SU-DHL-6 (cell line): Measurements from ENCODE around the gene WDR48.

Experiments used
- H2AFZ ChIP-seq: fragments of 200-600 bp; sonication (generic); 2 replicates; pipeline ENCODE4 v1.6.1; 2014; ENCODE audit warnings: low read depth, mild to moderate bottlenecking, moderate library complexity, mixed read lengths, antibody characterized with exemption, low read length; ENCODE audit not compliant: severe bottlenecking
- H3F3A ChIP-seq: fragments of 200-600 bp; shearing (Covaris generic); 2 replicates; pipeline ENCODE4 v1.6.0; 2016; ENCODE audit warnings: antibody characterized with exemption, mild to moderate bottlenecking; ENCODE audit not compliant: insufficient read depth
- H3K27ac ChIP-seq: fragments of 200-600 bp; sonication (generic); 2 replicates; pipeline ENCODE4 v1.5.1; 2016; ENCODE audit warnings: low read depth, mild to moderate bottlenecking, low read length, moderate library complexity, mixed read lengths
- H3K27me3 ChIP-seq: fragments of 200-600 bp; sonication (generic), shearing (Covaris generic); 2 replicates; pipeline ENCODE4 v1.6.0; 2014; ENCODE audit warnings: mild to moderate bottlenecking, low read length
- H3K36me3 ChIP-seq: fragments of 200-600 bp; sonication (generic); 2 replicates; pipeline ENCODE4 v1.6.1; 2014; ENCODE audit warnings: mild to moderate bottlenecking, low read length, mixed read lengths
- H3K4me2 ChIP-seq: fragments of 300-600, 200-600 bp; shearing (Covaris generic), sonication (generic); 2 replicates; pipeline ENCODE4 v1.6.0; 2014; ENCODE audit warnings: low read length, low read depth, mild to moderate bottlenecking; ENCODE audit not compliant: poor library complexity, severe bottlenecking
- H3K4me3 ChIP-seq: fragments of 200-600 bp; sonication (generic); 2 replicates; pipeline ENCODE4 v1.5.1; 2014; ENCODE audit warnings: antibody characterized with exemption, low read length, mild to moderate bottlenecking, mixed read lengths; ENCODE audit not compliant: insufficient read depth, poor library complexity, severe bottlenecking
- H3K79me2 ChIP-seq: fragments of 200-600 bp; sonication (generic); 2 replicates; pipeline ENCODE4 v1.6.1; 2014; ENCODE audit warnings: mild to moderate bottlenecking, low read length, moderate library complexity; ENCODE audit not compliant: insufficient read depth
- H3K9ac ChIP-seq: fragments of 200-600 bp; sonication (generic); 2 replicates; pipeline ENCODE4 v1.7.0; 2014; ENCODE audit warnings: mild to moderate bottlenecking, low read length
- H3K9me2 ChIP-seq: fragments of 200-600 bp; sonication (generic); replicated peaks from 2 replicates; pipeline ENCODE4 v1.6.1; 2014; ENCODE audit warnings: low read length; ENCODE audit not compliant: insufficient read depth
- H3K9me3 ChIP-seq: fragments of 200-600 bp; sonication (generic); 2 replicates; pipeline ENCODE4 v1.6.1; 2014; ENCODE audit warnings: low read length, mixed read lengths; ENCODE audit not compliant: insufficient read depth
- H4K20me1 ChIP-seq: fragments of 200-600 bp; sonication (generic); 2 replicates; pipeline ENCODE4 v1.6.1; 2014; ENCODE audit warnings: low read depth, mild to moderate bottlenecking, antibody characterized with exemption, low read length, moderate library complexity, mixed read lengths
- EZH2phosphoT487 ChIP-seq: fragments of 200-600 bp; sonication (generic), shearing (Covaris generic); conservative IDR thresholded peaks from 2 replicates; pipeline ENCODE4 v1.6.1; 2018; ENCODE audit warnings: mild to moderate bottlenecking, antibody characterized with exemption, low read length, moderate library complexity, mixed read lengths
- TF ChIP-seq, protein P1 (sequence below): fragments of 200-600 bp; sonication (generic); IDR thresholded peaks from one replicate; pipeline ENCODE4 v1.5.1; 2017; ENCODE audit warnings: antibody characterized with exemption, mild to moderate bottlenecking, low read length, moderate library complexity; ENCODE audit not compliant: insufficient read depth, poor library complexity, severe bottlenecking

WDR48 gene

GRCh38 chr3:39022286-39022630 is 29.6 kb upstream of the WDR48 start:
- no peaks in the 10 kb centered on the region for H4K20me1 ChIP-seq
- H3F3A ChIP-seq: no peaks in the 10 kb centered on the region
- no peak overlapping the region for H3K9ac ChIP-seq
- H3K4me2 ChIP-seq: no peak overlapping the region
- no peak overlapping the region for H3K4me3 ChIP-seq
- H2AFZ ChIP-seq: no peak overlapping the region
- no peaks in the 10 kb centered on the region for H3K9me2 ChIP-seq
- H3K79me2 ChIP-seq: no peaks in the 10 kb centered on the region
- no peak overlapping the region for H3K27ac ChIP-seq
- H3K9me3 ChIP-seq: no peaks in the 10 kb centered on the region
- TF ChIP-seq EZH2phosphoT487: no peak
- TF ChIP-seq, protein P1, sequence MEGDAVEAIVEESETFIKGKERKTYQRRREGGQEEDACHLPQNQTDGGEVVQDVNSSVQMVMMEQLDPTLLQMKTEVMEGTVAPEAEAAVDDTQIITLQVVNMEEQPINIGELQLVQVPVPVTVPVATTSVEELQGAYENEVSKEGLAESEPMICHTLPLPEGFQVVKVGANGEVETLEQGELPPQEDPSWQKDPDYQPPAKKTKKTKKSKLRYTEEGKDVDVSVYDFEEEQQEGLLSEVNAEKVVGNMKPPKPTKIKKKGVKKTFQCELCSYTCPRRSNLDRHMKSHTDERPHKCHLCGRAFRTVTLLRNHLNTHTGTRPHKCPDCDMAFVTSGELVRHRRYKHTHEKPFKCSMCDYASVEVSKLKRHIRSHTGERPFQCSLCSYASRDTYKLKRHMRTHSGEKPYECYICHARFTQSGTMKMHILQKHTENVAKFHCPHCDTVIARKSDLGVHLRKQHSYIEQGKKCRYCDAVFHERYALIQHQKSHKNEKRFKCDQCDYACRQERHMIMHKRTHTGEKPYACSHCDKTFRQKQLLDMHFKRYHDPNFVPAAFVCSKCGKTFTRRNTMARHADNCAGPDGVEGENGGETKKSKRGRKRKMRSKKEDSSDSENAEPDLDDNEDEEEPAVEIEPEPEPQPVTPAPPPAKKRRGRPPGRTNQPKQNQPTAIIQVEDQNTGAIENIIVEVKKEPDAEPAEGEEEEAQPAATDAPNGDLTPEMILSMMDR: no peak
- H3K27me3 ChIP-seq: no peaks in the 10 kb centered on the region
- H3K36me3 ChIP-seq: no peaks in the 10 kb centered on the region

DNA sequence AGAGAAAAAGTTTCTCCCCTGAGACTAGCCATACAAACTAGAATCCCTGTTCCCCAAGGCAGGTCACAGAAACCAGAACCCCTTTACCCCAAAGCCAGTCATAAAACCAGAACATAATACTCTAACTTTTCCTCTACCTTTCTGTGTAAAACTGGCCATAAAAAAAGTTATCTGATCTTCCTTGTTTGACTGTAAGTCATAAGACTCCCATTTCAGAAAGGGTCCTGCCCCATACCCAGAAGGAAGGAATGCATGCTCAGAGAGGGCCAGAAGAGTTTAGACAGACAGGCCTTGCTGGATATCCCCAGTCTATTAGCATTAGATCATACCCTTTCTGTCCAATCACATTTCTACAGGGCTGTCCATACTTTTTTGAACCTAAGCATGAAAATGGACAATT is 27.3 kb upstream of the WDR48 start:
- Histone ChIP-seq H3K79me2 (no peaks in the 10 kb centered on the region), H3F3A (no peaks in the 10 kb centered on the region), H3K9me2 (no peaks in the 10 kb centered on the region), H3K4me3 (no peak overlapping the region), H3K27me3 (no peaks in the 10 kb centered on the region), H4K20me1 (no peaks in the 10 kb centered on the region), H3K4me2 (no peak overlapping the region), H3K36me3 (no peaks in the 10 kb centered on the region), H2AFZ (no peak overlapping the region), H3K9ac (no peak overlapping the region), H3K9me3 (no peaks in the 10 kb centered on the region), H3K27ac (no peak overlapping the region)
- no peak for TF ChIP-seq EZH2phosphoT487
- TF ChIP-seq, protein P1: no peak

DNA sequence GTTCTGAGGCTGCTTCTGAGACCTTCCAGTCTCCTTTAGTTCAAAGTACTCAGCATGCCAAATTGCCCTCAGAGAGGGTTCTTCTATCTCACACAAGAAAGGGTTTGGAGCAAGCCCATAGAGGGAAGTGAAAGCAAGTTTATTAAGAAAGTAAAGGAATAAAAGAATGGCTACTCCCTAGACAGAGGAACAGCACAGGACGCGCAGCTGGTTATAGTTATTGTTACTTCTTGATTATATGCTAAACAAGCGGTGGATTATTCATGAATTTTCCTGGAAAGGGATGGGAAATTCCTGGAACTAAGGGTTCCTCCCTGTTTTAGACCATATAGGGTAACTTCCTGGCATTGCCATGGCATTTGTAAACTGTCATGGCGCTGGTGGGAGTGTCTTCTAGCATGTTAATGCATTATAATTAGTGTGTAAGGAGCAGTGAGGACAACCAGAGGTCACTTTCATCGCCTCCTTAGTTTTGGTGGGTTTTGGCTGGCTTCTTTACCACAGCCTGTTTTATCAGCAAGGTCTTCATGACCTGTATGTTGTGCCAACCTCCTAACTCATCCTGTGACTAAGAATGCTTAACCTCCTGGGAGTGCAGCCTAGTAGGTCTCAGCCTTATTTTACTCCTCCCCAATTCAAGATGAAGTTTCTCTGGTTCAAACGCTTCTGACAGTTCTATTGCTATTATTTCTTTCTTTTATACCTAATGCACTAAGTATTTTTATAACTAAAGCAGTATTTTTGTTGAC is 26.4 kb upstream of the WDR48 start:
- Histone ChIP-seq H3K9ac (no peak overlapping the region), H2AFZ (no peak overlapping the region)
- TF ChIP-seq EZH2phosphoT487: no peak
- TF ChIP-seq, protein P1: no peak

More for the DNA sequence above, 26.4 kb upstream of the WDR48 start:
- H3K79me2 ChIP-seq: no peaks in the 10 kb centered on the region
- no peaks in the 10 kb centered on the region for H3K9me2 ChIP-seq
- no peaks in the 10 kb centered on the region for H4K20me1 ChIP-seq
- no peaks in the 10 kb centered on the region for H3K27me3 ChIP-seq
- no peak overlapping the region for H3K4me2 ChIP-seq
- no peaks in the 10 kb centered on the region for H3F3A ChIP-seq
- no peaks in the 10 kb centered on the region for H3K36me3 ChIP-seq
- no peak overlapping the region for H3K4me3 ChIP-seq
- H3K27ac ChIP-seq: no peak overlapping the region
- H3K9me3 ChIP-seq: no peaks in the 10 kb centered on the region
